Activated T-helper 17 cell treated with anti-CD3 and anti-CD28 coated beads, Interleukin-2, amount 50 U/mL, for 72 hours (primary cell): ENCODE data around the gene PRKN. TPM values are rescaled to one million over a fixed set of nuclear protein-coding genes. Genes with fewer than 3 reads are reported as not detected.

Experiments
- ATAC-seq: fragments of 150-1000 bp; cut with Tn5 transposase; replicated peaks from 2 replicates; pipeline ENCODE4 v1.10.0; 2021; ENCODE audit warnings: mild to moderate bottlenecking, moderate library complexity
- H3K27ac Mint-ChIP-seq: one replicate; pipeline ENCODE4 v1.8.0; 2022; ENCODE audit warnings: mixed read lengths
- H3K27me3 Mint-ChIP-seq: one replicate; pipeline ENCODE4 v1.8.0; 2022; ENCODE audit warnings: mixed read lengths
- H3K36me3 Mint-ChIP-seq: one replicate; pipeline ENCODE4 v1.8.0; 2022; ENCODE audit warnings: low read depth, mild to moderate bottlenecking, mixed read lengths
- H3K4me1 Mint-ChIP-seq: one replicate; pipeline ENCODE4 v1.8.0; 2022; ENCODE audit warnings: mixed read lengths
- H3K4me3 Mint-ChIP-seq: one replicate; pipeline ENCODE4 v1.8.0; 2022; ENCODE audit warnings: mild to moderate bottlenecking, mixed read lengths
- H3K9me3 Mint-ChIP-seq: one replicate; pipeline ENCODE4 v1.8.0; 2022; ENCODE audit warnings: mixed read lengths
- total RNA-seq, 2 donors: library from RNA; stranded (reverse); gene quantifications; one replicate each; pipeline ENCODE4 v1.2.3, GENCODE V29; 2022

Gene PRKN
- total RNA-seq, 2 donors from 2014 or later: 0.84 to 0.87 TPM

GRCh38 chr6:161922631-161923119, 804.9 kb downstream of the PRKN start:
- H3K27me3 Mint-ChIP-seq: no peaks in the 10 kb centered on the region
- H3K36me3 Mint-ChIP-seq: no peaks in the 10 kb centered on the region
- no peak overlapping the region for H3K27ac Mint-ChIP-seq
- no peaks in the 10 kb centered on the region for H3K9me3 Mint-ChIP-seq
- H3K4me3 Mint-ChIP-seq: no peak overlapping the region
- ATAC-seq: peak; percentile 64
- H3K4me1 Mint-ChIP-seq: no peaks in the 10 kb centered on the region

- H3K27me3 Mint-ChIP-seq: no peaks in the 10 kb centered on the region
- no peak overlapping the region for H3K4me3 Mint-ChIP-seq
- no peak overlapping the region for H3K27ac Mint-ChIP-seq
- no peaks in the 10 kb centered on the region for H3K9me3 Mint-ChIP-seq
- H3K4me1 Mint-ChIP-seq: no peaks in the 10 kb centered on the region
- no peaks in the 10 kb centered on the region for H3K36me3 Mint-ChIP-seq
- no peak for ATAC-seq
These were observed 805.8 kb downstream of the PRKN start for GRCh38 chr6:161921602-161922395.

GRCh38 chr6:161919691-161920090, 807.9 kb downstream of the PRKN start:
- Mint-ChIP-seq H3K4me1 (no peaks in the 10 kb centered on the region), H3K27ac (no peak overlapping the region), H3K4me3 (no peak overlapping the region), H3K36me3 (no peaks in the 10 kb centered on the region), H3K27me3 (no peaks in the 10 kb centered on the region), H3K9me3 (no peaks in the 10 kb centered on the region)
- no peak for ATAC-seq

GRCh38 chr6:161918628-161919205, 808.8 kb downstream of the PRKN start:
- H3K4me3 Mint-ChIP-seq: no peak overlapping the region
- no peaks in the 10 kb centered on the region for H3K27me3 Mint-ChIP-seq
- ATAC-seq: no peak
- H3K27ac Mint-ChIP-seq: no peak overlapping the region
- no peaks in the 10 kb centered on the region for H3K36me3 Mint-ChIP-seq
- no peaks in the 10 kb centered on the region for H3K9me3 Mint-ChIP-seq
- H3K4me1 Mint-ChIP-seq: no peaks in the 10 kb centered on the region

- no peaks in the 10 kb centered on the region for H3K4me1 Mint-ChIP-seq
- H3K27ac Mint-ChIP-seq: no peak overlapping the region
- ATAC-seq: no peak
- no peaks in the 10 kb centered on the region for H3K36me3 Mint-ChIP-seq
- no peaks in the 10 kb centered on the region for H3K9me3 Mint-ChIP-seq
- H3K4me3 Mint-ChIP-seq: no peak overlapping the region
- no peaks in the 10 kb centered on the region for H3K27me3 Mint-ChIP-seq
These were observed 809.4 kb downstream of the PRKN start for GRCh38 chr6:161918109-161918531.

- H3K27me3 Mint-ChIP-seq: no peaks in the 10 kb centered on the region
- H3K4me3 Mint-ChIP-seq: no peak overlapping the region
- H3K4me1 Mint-ChIP-seq: no peaks in the 10 kb centered on the region
- no peaks in the 10 kb centered on the region for H3K9me3 Mint-ChIP-seq
- no peak overlapping the region for H3K27ac Mint-ChIP-seq
- no peaks in the 10 kb centered on the region for H3K36me3 Mint-ChIP-seq
- ATAC-seq: no peak
These were observed 809.9 kb downstream of the PRKN start for GRCh38 chr6:161917645-161918044.

- H3K9me3 Mint-ChIP-seq: no peaks in the 10 kb centered on the region
- no peak overlapping the region for H3K4me3 Mint-ChIP-seq
- H3K27me3 Mint-ChIP-seq: no peaks in the 10 kb centered on the region
- ATAC-seq: no peak
- H3K36me3 Mint-ChIP-seq: no peaks in the 10 kb centered on the region
- H3K27ac Mint-ChIP-seq: no peak overlapping the region
- no peaks in the 10 kb centered on the region for H3K4me1 Mint-ChIP-seq
These were observed 812.1 kb downstream of the PRKN start for GRCh38 chr6:161915456-161915964.

GRCh38 chr6:161908872-161909271, 818.7 kb downstream of the PRKN start:
- Mint-ChIP-seq H3K27ac (no peak overlapping the region), H3K9me3 (peaks cover 4% of the 10 kb centered on the region), H3K36me3 (no peaks in the 10 kb centered on the region), H3K4me1 (no peaks in the 10 kb centered on the region), H3K4me3 (no peak overlapping the region), H3K27me3 (no peaks in the 10 kb centered on the region)
- ATAC-seq: no peak

DNA sequence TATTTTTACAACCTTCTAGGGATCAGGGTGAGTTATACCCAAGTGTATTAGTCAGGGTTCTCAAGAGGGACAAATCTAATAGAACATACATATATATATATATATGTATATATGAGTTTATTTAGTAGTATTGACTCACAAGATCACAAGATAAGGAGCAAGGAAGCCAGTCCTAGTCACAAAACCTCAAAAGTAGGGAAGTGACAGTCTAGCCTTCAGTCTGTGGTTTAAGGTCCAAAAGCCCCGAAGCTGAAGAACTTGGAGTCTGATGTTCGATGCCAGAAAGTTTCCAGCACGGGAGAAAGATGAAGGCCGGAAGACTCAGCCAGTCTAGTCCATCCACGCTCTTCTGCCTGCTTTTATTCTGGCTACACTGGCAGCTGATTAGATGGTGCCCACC, 821.0 kb downstream of the PRKN start:
- no peaks in the 10 kb centered on the region for H3K4me1 Mint-ChIP-seq
- H3K9me3 Mint-ChIP-seq: peaks cover 4% of the 10 kb centered on the region
- no peaks in the 10 kb centered on the region for H3K36me3 Mint-ChIP-seq
- no peak overlapping the region for H3K27ac Mint-ChIP-seq
- H3K27me3 Mint-ChIP-seq: no peaks in the 10 kb centered on the region
- no peak for ATAC-seq
- no peak overlapping the region for H3K4me3 Mint-ChIP-seq

DNA sequence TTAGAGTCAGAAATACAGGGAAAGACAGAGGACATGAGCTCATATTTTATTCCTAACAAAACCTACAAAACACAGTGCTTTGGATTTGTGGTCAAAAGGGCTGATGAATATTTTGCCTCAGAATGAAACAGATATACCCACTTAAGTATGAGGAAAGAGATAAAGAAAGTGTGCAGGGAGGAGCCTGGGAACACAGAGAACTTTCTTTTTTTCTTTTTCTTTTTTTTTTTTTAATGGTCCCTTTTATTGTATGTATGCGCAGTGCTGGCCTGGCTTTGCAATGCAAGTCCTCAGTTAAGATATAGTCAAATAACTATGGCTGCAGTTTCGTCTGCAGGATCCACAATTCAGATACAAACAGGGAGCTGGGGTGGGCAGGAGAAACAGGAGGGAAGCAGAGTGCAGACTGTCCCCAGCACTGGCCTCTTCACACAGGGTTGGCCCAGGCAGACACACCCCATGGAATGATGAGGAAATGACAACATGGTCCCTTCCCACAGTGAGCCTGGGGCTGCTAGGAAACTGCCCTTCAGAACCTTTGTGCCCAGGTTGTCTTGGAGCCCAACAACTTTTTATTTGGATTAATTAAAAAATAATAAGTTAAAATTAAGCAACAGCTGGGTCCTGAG, 823.9 kb downstream of the PRKN start:
- no peaks in the 10 kb centered on the region for H3K4me1 Mint-ChIP-seq
- no peaks in the 10 kb centered on the region for H3K9me3 Mint-ChIP-seq
- H3K4me3 Mint-ChIP-seq: no peak overlapping the region
- no peak overlapping the region for H3K27ac Mint-ChIP-seq
- H3K27me3 Mint-ChIP-seq: no peaks in the 10 kb centered on the region
- no peaks in the 10 kb centered on the region for H3K36me3 Mint-ChIP-seq
- no peak for ATAC-seq

GRCh38 chr6:161901740-161902426, 825.7 kb downstream of the PRKN start:
- Mint-ChIP-seq H3K36me3 (no peaks in the 10 kb centered on the region), H3K4me3 (no peak overlapping the region), H3K27me3 (no peaks in the 10 kb centered on the region), H3K27ac (no peak overlapping the region), H3K4me1 (no peaks in the 10 kb centered on the region), H3K9me3 (no peaks in the 10 kb centered on the region)
- ATAC-seq: no peak

DNA sequence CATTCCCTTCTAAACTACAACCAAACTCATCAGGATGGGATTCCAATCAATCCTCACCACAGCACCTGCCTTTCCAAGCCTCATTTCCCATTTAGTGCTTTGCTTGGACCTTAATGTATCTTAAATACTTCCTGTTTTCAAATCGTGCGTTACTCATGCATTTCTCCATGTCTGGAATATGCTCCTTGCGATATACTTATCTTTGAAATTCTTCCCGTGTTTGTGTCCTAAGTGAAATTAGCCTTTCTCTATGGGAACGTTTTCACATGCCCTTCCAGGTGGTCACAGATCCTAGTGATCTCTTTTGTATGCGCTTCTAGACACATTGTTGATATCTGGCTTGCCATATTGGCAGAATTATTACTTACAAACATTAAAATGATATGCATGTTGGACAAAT, 833.1 kb downstream of the PRKN start:
- H3K27me3 Mint-ChIP-seq: no peaks in the 10 kb centered on the region
- no peak overlapping the region for H3K4me3 Mint-ChIP-seq

GRCh38 chr6:161891542-161891941, 836.0 kb downstream of the PRKN start:
- Mint-ChIP-seq H3K27me3 (no peaks in the 10 kb centered on the region), H3K27ac (no peak overlapping the region), H3K4me3 (no peak overlapping the region), H3K36me3 (no peaks in the 10 kb centered on the region), H3K4me1 (no peaks in the 10 kb centered on the region), H3K9me3 (no peaks in the 10 kb centered on the region)
- ATAC-seq: no peak

More for the DNA sequence above, 833.1 kb downstream of the PRKN start:
- Mint-ChIP-seq H3K4me1 (no peaks in the 10 kb centered on the region), H3K9me3 (no peaks in the 10 kb centered on the region), H3K27ac (no peak overlapping the region), H3K36me3 (no peaks in the 10 kb centered on the region)
- no peak for ATAC-seq

GRCh38 chr6:161890832-161891297, 836.7 kb downstream of the PRKN start:
- H3K4me1 Mint-ChIP-seq: no peaks in the 10 kb centered on the region
- no peaks in the 10 kb centered on the region for H3K27me3 Mint-ChIP-seq
- H3K9me3 Mint-ChIP-seq: no peaks in the 10 kb centered on the region
- ATAC-seq: no peak
- no peak overlapping the region for H3K27ac Mint-ChIP-seq
- H3K4me3 Mint-ChIP-seq: no peak overlapping the region
- no peaks in the 10 kb centered on the region for H3K36me3 Mint-ChIP-seq
